Ascending aorta (tissue), 2 donors: ENCODE measurements around the gene ZFP36L2. TPM values are rescaled to one million over a fixed set of nuclear protein-coding genes. Genes with fewer than 3 reads are reported as not detected.

Source experiments
- DNase-seq, 2 donors: peaks; one replicate each; pipeline ENCODE4 v3.0.0-alpha.2; 2019; ENCODE audit warnings: low spot score in 2 of 2
- H3K27ac ChIP-seq, 2 donors: fragments of 200-600 bp; sonication (generic); one replicate each; pipeline ENCODE4 v1.5.1; 2016 to 2017; ENCODE audit warnings: mild to moderate bottlenecking in 1 of 2
- H3K27me3 ChIP-seq: fragments of 200-600 bp; sonication (generic); one replicate; pipeline ENCODE4 v1.5.1; 2017
- H3K36me3 ChIP-seq, 2 donors: fragments of 200-600 bp; sonication (generic); one replicate each; pipeline ENCODE4 v1.5.1; 2016
- H3K4me1 ChIP-seq, 2 donors: fragments of 200-600 bp; sonication (generic); one replicate each; pipeline ENCODE4 v1.5.1; 2016 to 2017; ENCODE audit warnings: mild to moderate bottlenecking in 1 of 2
- H3K4me3 ChIP-seq, 2 donors: fragments of 200-600 bp; sonication (generic); one replicate each; pipeline ENCODE4 v1.5.1; 2016 to 2017; ENCODE audit warnings: mild to moderate bottlenecking in 1 of 2
- H3K9me3 ChIP-seq, 2 donors: fragments of 200-600 bp; sonication (generic); one replicate each; pipeline ENCODE4 v1.5.1; 2016
- CTCF ChIP-seq, 3 experiments: fragments of 200-600 bp in 2 of 3; fragments of 450-650 bp in 1 of 3; sonication (generic) in 2 of 3; IDR thresholded peaks; one replicate each; pipeline ENCODE4 v1.5.1; 2016 to 2019; ENCODE audit warnings: antibody characterized with exemption in 3 of 3, mild to moderate bottlenecking in 1 of 3, moderate library complexity in 1 of 3
- intact Hi-C: fragments of 100-400 bp; cut with DNase I; formaldehyde crosslinking; loops from one replicate; pipeline ENCODE4 v1.15.1; 2023
- total RNA-seq: library from RNA; depleted of rRNA; stranded (reverse); fragments of >200 nt; gene quantifications from one replicate; pipeline ENCODE4 v1.1.0, GENCODE V29; 2016

Gene ZFP36L2
- total RNA-seq, 1 donor from 2014 or later, result 148 TPM

GRCh38 chr2:43266711-43267111 is 40.3 kb upstream of the ZFP36L2 start:
- Histone ChIP-seq H3K27me3 (no peaks in the 10 kb centered on the region), H3K36me3 (no peaks in the 10 kb centered on the region), H3K27ac (peak overlapping the region; percentile 88 to 90), H3K4me1 (peaks cover 20 to 44% of the 10 kb centered on the region in 2 donors), H3K9me3 (no peaks in the 10 kb centered on the region), H3K4me3 (no peak overlapping the region)
- DNase-seq, result peak in 1 of 2 donors; percentile 31
- no peak for TF ChIP-seq CTCF (IDR thresholded peaks at IDR 0.05)
- intact Hi-C loops, result loop anchor here (5.0 kb wide), 1 partner anchor 36 kb away; no protein-coding TSS in a partner anchor

GRCh38 chr2:43265421-43265820 is 39.0 kb upstream of the ZFP36L2 start:
- intact Hi-C loops, result loop anchor here (5.0 kb wide), 1 partner anchor 37 kb away; no protein-coding TSS in a partner anchor
- no peak for DNase-seq
- peak overlapping the region in 1 of 2 donors; percentile 43 for H3K4me3 ChIP-seq

DNA sequence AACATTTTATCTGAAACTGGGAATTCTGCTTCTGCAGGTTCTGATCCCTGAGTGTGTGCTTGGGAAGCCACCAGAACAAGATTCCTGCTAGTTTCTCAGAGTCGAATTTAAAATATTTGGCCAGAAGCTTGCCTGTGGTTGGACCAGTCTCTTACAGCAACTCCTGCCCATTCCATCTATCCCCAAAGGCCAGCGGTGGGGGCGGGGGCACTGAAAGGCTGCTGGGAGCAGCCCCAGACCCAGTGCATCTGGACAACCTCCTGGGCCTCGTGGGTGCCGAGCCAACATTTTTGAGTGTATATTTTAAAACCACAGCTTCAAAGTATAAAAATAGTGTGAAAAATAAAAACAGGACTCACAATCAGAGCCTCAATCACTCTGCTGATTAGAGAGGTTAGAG is 38.6 kb upstream of the ZFP36L2 start:
- Histone ChIP-seq H3K27ac (peak overlapping the region; percentile 88 to 90), H3K36me3 (no peaks in the 10 kb centered on the region), H3K9me3 (no peaks in the 10 kb centered on the region), H3K27me3 (no peaks in the 10 kb centered on the region), H3K4me3 (peak overlapping the region in 1 of 2 donors; percentile 43), H3K4me1 (peaks cover 17 to 40% of the 10 kb centered on the region in 2 donors)
- peak in 1 of 2 donors; percentile 81 for DNase-seq
- intact Hi-C loops, result loop anchor here (5.0 kb wide), 1 partner anchor 37 kb away; no protein-coding TSS in a partner anchor
- TF ChIP-seq CTCF (IDR thresholded peaks at IDR 0.05), result no peak

More at GRCh38 chr2:43265421-43265820, 39.0 kb upstream of the ZFP36L2 start:
- H3K27ac ChIP-seq, result peak overlapping the region; percentile 88 to 90
- no peaks in the 10 kb centered on the region for H3K36me3 ChIP-seq
- peaks cover 20 to 44% of the 10 kb centered on the region in 2 donors for H3K4me1 ChIP-seq
- no peaks in the 10 kb centered on the region for H3K9me3 ChIP-seq
- no peaks in the 10 kb centered on the region for H3K27me3 ChIP-seq
- no peak for TF ChIP-seq CTCF (IDR thresholded peaks at IDR 0.05)

- intact Hi-C loops, result no loop called here
- Histone ChIP-seq H3K36me3 (no peaks in the 10 kb centered on the region), H3K27me3 (no peaks in the 10 kb centered on the region), H3K9me3 (no peaks in the 10 kb centered on the region), H3K4me3 (no peak overlapping the region), H3K4me1 (peaks cover 7 to 22% of the 10 kb centered on the region in 2 donors), H3K27ac (no peak overlapping the region)
- no peak for TF ChIP-seq CTCF (IDR thresholded peaks at IDR 0.05)
- no peak for DNase-seq
These were observed 36.5 kb upstream of the ZFP36L2 start for GRCh38 chr2:43262951-43263350.

GRCh38 chr2:43262239-43262638 is 35.8 kb upstream of the ZFP36L2 start:
- intact Hi-C loops, result no loop called here
- H3K9me3 ChIP-seq, result no peaks in the 10 kb centered on the region
- no peaks in the 10 kb centered on the region for H3K27me3 ChIP-seq
- no peak for TF ChIP-seq CTCF (IDR thresholded peaks at IDR 0.05)
- H3K4me3 ChIP-seq, result no peak overlapping the region
- H3K27ac ChIP-seq, result no peak overlapping the region
- no peak for DNase-seq
- peaks cover 7 to 22% of the 10 kb centered on the region in 2 donors for H3K4me1 ChIP-seq
- no peaks in the 10 kb centered on the region for H3K36me3 ChIP-seq

DNA sequence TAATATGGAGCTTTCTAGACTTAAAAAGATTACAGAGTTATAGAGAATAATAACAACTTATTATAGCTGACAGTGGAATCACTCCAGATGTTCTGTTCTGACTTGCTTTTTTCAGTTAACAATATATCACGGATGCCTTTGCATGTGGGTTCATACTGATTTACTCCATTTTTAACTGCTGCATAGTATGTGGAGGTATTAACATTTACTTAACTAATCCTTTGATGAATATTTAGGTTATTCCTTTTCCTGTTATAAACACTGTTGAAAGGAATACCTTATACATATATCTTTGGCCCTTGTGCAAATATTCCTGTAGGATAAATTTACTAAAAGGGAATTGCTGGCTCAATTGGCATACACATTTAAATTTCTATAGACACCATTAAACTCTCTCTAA is 33.1 kb upstream of the ZFP36L2 start:
- intact Hi-C loops, result no loop called here
- H3K4me1 ChIP-seq, result peaks cover 3 to 8% of the 10 kb centered on the region in 2 donors
- H3K36me3 ChIP-seq, result peaks cover 0 to 3% of the 10 kb centered on the region in 2 donors
- H3K9me3 ChIP-seq, result no peaks in the 10 kb centered on the region
- H3K4me3 ChIP-seq, result no peak overlapping the region
- TF ChIP-seq CTCF (IDR thresholded peaks at IDR 0.05), result no peak
- H3K27ac ChIP-seq, result no peak overlapping the region
- H3K27me3 ChIP-seq, result no peaks in the 10 kb centered on the region
- no peak for DNase-seq
